Suprapubic skin (tissue), 4 donors: ENCODE results near the gene ASIC3.

Experiments used
- CTCF ChIP-seq, 2 donors: fragments of 200-600 bp in 1 of 2; fragments of 450-650 bp in 1 of 2; sonication (generic) in 1 of 2; IDR thresholded peaks; one replicate each; pipeline ENCODE4 v1.5.1; 2016 to 2019; ENCODE audit warnings: antibody characterized with exemption in 2 of 2, mild to moderate bottlenecking in 1 of 2, moderate library complexity in 1 of 2
- EP300 ChIP-seq: sonication (generic); formaldehyde crosslinking; IDR thresholded peaks from one replicate; pipeline ENCODE4 v1.6.1; 2017; ENCODE audit warnings: antibody characterized with exemption
- POLR2A ChIP-seq, 2 donors: fragments of 450-650 bp; IDR thresholded peaks; one replicate each; pipeline ENCODE4 v1.6.1; 2017; ENCODE audit warnings: antibody characterized with exemption in 2 of 2, mild to moderate bottlenecking in 2 of 2, moderate library complexity in 2 of 2
- POLR2AphosphoS5 ChIP-seq, 3 donors: sonication (generic); formaldehyde crosslinking; IDR thresholded peaks; one replicate each; pipeline ENCODE4 v1.6.1; 2017; ENCODE audit warnings: antibody characterized with exemption in 3 of 3

DNA sequence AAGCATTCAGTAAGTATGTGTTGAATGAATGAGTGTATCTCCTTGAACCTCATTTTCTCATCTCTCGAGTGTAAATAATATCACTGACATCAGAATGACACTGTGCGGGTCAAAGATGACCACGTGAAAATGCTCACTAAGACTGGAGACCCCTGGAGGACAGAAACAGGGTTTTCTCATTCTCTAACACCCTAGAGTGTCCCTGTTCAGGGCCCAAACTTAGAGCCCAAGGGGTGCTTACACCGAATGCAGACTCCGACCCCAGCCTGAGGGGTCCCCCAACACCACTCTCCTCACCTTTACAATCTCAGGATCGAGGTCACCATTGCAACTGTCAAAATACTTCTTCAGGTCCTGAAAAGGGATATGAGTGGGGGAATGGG lies 7.9 kb downstream of the ASIC3 start:
- TF ChIP-seq POLR2AphosphoS5 (IDR thresholded peaks at IDR 0.05), result no peak
- no peak for TF ChIP-seq CTCF (IDR thresholded peaks at IDR 0.05)
- no peak for TF ChIP-seq POLR2A (IDR thresholded peaks at IDR 0.05)
- TF ChIP-seq EP300, result no peak
